ENCODE measurements around the gene EWSR1.
"Not testable (repeated sequence)": the region's sequence is repeated elsewhere in the genome, so short reads cannot be mapped to it uniquely, and the experiment has no call there.

The EWSR1 gene

GRCh38 chr22:29247891-29248290 lies 20.2 kb upstream of the EWSR1 start:
- DNase-seq = not testable (repeated sequence)

- DNase-seq = no peak
Observed at GRCh38 chr22:29251265-29251664, 16.8 kb upstream of the EWSR1 start.

GRCh38 chr22:29251981-29252911 lies 15.8 kb upstream of the EWSR1 start:
- no peak for DNase-seq

- DNase-seq = no peak
Observed at GRCh38 chr22:29253561-29254285, 14.3 kb upstream of the EWSR1 start.

- no peak for DNase-seq
Observed at GRCh38 chr22:29254286-29254660, 13.8 kb upstream of the EWSR1 start.

- DNase-seq = no peak
Observed at GRCh38 chr22:29255064-29255621, 12.9 kb upstream of the EWSR1 start.

DNA sequence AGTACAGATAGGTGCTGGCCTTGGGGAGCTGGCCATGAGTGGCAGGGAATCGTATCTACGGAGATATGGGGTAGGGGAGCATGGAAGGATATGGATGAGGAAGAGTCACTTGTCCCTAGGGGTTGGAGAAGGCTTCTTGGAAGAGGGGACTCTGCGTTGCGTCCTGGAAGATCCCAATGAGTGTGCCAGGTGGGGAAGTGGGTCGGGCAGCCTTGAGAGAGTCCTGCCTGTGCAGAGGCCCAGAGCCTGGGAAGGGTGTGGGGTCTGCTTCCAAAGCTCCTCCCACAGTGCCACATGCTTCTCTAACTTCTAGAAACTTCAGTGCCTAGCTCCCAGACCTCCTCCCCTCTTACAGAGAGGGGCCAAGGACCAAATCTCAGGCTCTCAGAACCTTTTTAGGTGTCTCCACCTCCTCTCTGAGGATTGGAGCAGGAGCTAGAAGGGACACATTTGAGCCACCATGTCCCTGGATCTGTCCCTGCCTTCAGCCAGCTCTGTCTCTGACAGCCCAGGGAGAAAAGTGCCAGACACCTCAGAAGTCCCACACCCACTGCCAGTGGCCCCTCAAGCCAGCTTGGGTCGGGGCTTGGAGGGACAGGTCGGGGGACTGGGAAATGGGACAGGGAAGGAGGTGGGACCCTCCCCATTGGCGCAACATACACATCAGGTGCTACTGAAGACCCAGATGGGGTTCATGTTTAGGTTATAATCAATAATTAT lies 11.3 kb upstream of the EWSR1 start:
- no peak for DNase-seq

DNA sequence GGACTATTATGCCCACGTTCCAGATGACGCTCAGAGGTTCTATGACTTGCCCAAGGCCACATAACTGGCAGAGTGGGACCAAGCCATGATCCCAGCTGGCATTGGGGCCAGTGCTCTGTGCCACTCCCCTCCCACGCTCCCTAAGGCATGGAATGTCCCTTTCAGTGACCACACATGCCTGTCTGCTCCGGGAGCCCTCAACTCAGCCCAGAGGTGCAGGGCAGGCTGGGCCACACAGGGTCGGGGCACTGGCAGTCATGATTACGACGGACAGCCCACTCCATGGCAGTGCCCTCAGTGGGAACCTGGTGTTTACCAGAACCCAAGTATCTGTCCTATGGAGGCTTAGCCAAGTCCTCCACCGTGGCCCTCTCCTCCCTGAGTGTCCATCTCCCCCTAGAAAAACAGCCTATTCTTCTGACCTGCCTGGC lies 10.3 kb upstream of the EWSR1 start:
- no peak for DNase-seq

- DNase-seq = no peak
Observed at GRCh38 chr22:29258407-29259252, 9.4 kb upstream of the EWSR1 start.

DNA sequence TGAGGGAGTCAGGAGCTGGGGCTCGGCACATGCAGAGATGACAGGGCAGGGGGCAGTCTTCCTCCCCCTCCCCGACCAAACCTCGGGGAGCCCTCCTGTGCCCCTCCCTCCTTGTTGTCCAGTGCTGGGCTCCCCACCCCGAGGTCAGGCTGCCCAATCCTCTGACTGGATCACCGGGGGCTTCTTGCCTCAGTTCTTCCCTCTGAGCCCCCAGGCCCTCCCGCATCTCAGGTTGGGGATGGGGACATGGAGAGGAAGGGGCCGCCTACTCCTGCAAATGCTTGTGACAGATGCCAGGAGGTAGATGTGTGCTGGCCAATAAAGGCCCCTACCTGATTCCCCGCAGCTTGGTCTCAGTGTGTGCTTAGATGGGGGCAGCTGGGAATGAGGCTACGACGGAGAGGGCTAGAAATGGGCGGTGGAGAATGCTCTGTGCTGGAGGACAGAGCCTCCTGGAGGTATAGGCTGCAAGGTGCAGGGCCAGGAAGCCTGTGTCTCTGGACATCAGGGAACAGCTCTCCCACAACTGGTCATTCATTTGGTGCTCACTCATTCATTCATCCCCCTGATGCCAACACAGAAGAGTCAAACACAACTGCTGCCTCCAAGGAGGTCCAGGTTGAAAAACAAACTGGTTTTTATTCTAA lies 8.7 kb upstream of the EWSR1 start:
- DNase-seq = no peak

- no peak for DNase-seq
Observed at GRCh38 chr22:29260031-29260560, 8.0 kb upstream of the EWSR1 start.

GRCh38 chr22:29260601-29261315 lies 7.3 kb upstream of the EWSR1 start:
- DNase-seq = no peak

DNA sequence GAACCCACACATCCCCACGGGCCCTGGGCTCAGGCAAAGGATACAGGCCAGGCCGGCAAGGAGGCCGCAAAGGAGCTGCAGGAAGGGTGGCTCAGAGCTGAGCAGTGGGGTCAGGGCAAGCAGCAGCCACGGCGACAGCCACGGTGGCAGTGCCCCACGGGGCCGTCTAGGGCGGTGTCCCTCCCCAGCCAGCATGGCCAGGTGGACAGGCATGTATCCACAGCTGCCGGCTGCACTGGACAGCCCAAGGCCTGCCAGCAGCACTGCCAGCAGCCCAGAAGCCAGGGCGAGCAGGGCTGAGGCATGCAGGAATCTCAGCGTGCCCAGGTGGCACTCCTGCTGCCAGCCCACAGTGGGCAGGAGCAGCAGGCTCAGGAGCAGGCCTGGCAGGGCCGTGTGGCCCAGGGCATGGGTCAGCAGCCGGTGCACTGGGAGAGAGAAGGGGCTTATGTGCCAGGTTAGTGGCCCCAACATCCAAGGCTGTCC lies 4.2 kb upstream of the EWSR1 start:
- no peak for DNase-seq

DNA sequence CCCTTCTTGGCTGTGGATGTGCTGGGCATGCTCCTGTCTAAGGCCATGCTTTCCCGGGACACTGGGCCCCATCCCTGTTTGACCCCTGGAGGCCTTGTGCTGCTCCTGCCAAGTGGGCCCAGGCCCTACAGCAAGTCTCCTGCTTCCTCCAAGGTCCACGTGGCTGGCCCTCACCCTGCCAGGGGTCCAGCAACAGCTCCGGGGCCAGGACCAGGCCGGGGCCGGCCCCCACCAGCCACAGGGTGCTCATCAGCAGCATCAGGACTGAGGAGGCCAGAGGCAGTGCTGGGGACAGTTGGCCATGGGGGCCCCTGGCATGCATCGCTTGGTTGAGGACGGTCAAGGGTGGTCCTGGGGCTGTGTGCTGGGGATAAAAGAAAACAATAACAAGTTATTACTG lies 2.8 kb upstream of the EWSR1 start:
- no peak for DNase-seq

GRCh38 chr22:29265929-29266328 lies 2.1 kb upstream of the EWSR1 start:
- no peak for DNase-seq

GRCh38 chr22:29266564-29267461 lies 1.3 kb upstream of the EWSR1 start:
- no peak for DNase-seq

DNA sequence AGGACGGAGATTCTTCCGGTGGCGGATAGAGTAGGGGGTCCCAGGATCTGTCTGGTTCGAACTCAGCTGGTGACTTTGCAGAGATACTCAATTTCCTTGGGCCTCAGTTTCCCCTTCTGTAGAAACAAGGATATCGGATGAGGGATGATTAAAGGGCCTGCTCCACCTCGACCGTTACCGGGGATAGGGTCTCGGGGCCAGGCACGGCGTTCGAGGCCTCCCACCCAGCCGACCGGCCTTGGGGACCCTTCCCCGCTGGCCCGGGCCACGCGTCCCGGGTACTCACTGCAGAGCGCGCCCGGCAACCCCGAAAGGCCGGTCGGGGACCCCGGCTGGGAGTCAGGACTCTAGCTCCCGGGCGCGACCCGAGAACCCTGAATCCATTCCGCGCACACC lies 608 bp upstream of the EWSR1 start:
- DNase-seq = no peak

DNA sequence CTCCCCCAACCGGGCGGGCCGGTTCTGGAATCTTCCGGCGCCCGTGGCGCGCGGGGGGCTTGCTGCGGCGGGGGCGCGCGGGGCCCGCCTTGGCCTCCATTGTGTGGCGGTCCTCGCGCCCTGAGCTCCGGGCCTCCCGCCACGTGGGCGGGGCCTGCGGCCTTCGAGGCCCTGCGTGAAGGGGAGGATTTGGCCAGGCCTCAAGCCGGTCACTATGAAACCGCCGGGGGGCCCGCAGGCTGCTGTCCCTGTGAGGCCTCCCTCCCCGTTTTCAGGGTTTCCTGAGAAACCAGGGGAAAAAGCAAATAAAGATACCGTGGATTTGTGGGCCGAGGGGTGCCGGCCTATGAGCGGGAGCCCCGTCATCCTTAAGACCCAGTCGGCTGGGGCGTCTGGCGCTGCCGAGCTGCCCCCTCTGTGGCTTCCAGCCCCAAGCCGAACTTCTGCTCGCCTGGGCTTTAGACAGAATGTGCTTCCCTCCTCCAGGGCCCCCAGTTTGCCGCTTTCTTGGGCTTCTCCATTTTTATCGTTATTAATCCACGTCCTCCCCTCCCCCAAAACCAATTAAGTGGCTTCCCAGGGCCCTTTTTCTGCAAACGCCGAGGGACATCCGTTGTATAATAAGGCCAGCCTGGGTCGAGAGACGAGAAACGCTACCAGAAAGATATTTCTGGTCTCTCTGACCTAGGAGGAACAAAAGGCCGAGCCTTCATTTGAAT lies 602 bp downstream of the EWSR1 start:
- peak; percentile 79 for DNase-seq

- no peak for DNase-seq
Observed at GRCh38 chr22:29269230-29269604, 1.1 kb downstream of the EWSR1 start.

Measured in midbrain (tissue), 1 donor.